Retinal pigment epithelial cell (primary cell): ENCODE measurements around the gene LYRM9.

Experiments
- DNase-seq: peaks from one replicate; pipeline ENCODE4 v3.0.0-alpha.2; 2010; ENCODE audit warnings: low read depth
- H3K4me3 ChIP-seq: 2 replicates; pipeline ENCODE4 v1.5.1; 2011; ENCODE audit warnings: mild to moderate bottlenecking, low read length, control low read depth, moderate library complexity
- TF ChIP-seq, protein P1 (sequence below): conservative IDR thresholded peaks from 2 replicates; pipeline ENCODE4 v1.5.1; 2011; ENCODE audit warnings: low read depth, low read length, control low read depth, inconsistent platforms

LYRM9 gene

DNA sequence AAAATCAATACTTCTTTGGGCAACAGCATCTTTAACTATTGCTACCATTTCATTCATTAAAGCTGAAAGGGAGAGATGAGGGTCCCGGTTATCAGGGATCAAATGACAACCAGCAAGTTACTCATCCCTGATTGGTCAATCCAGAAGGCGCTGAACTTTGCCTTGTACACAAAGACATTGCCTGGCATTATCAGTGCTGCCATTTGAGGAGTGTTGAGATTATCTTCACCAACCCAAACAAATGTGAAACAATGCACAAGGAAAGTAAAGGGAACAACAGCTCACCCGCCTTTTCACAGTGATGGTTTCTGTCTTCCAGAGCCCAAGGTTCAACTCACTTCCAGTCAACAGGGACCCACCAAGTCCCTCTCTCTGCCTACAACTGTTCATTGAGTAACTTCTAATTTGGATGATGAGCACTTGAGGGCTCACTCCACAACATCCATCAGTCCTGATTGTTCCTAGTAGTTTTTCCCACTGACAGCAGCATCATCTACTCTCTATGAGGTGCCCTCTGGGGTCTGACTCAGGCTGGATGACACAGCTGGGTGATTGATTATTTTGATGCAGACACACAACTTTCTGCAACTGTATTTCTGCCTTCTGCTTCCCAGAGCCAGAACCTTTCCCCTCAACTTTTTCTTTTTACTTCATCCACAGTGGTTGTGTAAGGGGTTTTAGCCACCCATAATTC, 32.0 kb downstream of the LYRM9 start:
- no peak overlapping the region for H3K4me3 ChIP-seq
- TF ChIP-seq, protein P1, sequence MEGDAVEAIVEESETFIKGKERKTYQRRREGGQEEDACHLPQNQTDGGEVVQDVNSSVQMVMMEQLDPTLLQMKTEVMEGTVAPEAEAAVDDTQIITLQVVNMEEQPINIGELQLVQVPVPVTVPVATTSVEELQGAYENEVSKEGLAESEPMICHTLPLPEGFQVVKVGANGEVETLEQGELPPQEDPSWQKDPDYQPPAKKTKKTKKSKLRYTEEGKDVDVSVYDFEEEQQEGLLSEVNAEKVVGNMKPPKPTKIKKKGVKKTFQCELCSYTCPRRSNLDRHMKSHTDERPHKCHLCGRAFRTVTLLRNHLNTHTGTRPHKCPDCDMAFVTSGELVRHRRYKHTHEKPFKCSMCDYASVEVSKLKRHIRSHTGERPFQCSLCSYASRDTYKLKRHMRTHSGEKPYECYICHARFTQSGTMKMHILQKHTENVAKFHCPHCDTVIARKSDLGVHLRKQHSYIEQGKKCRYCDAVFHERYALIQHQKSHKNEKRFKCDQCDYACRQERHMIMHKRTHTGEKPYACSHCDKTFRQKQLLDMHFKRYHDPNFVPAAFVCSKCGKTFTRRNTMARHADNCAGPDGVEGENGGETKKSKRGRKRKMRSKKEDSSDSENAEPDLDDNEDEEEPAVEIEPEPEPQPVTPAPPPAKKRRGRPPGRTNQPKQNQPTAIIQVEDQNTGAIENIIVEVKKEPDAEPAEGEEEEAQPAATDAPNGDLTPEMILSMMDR, result no peak
- no peak for DNase-seq

DNA sequence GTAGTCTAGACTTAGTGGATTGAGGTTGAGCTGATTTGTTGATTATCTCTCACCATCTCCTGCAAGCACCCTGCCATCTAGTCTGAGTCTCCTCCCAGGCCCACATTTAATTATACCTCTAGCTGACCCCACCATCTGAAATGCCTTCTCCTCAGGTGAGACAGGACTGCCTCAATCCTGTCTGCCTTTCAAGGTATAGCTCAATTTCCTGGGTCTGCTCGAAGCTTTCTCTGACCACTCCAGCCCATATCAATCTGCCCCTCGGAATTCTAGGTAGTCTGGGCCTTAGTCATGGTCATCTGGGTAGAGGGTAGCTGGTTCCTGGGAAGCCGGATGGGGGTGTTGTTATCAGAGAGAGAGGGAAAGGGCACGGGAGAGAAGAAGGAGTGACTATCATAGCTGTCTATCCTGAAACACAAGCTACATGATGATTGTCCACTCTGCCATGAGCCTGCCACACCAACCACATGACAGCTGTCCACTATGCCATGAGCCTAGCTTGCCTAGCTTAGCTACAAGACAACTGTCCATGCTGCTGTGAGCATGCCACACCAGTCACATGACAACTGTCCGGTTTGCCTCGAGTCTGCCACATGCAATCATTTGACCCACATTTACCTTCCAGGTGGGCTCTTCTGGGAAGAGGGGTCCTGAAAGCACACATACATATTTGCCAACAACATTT, 34.4 kb downstream of the LYRM9 start:
- no peak for DNase-seq
- no peak overlapping the region for H3K4me3 ChIP-seq
- TF ChIP-seq, protein P1, result no peak

DNA sequence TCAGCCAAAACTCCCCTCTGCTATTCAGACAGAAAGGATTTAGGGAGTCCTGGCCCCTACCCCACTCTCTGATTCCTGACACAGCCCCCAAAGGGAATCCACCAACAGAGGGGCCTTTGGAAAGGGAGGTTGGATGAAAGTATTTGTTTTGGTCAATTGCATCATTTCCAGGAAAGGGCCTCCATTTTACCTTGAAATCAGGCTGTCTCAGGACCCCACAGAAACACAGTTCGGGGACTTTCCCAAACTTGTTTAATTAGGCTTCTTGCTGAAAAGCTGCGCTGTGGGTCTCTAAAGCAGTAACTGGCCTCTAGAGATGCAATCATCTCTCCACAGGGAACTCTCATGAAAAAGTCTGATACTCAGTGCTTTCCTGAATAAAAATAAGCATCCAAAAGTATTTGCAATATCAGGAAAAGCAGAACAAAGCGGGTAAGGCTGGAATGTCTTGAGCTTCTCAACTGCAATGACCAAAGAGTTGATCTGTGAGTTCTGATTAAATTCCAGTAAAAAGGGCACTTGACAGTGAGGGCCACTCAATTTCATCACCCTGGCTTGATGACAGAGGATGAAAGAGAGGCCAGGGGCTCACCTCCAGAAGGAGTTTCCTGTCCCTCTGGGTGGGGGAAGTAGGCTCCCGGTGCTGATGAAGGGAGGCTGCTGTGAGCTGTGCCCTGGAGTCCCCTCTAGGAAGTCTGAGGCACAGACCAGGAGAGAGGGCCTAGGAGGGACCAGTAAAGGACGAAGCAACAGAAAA, 36.3 kb downstream of the LYRM9 start:
- TF ChIP-seq, protein P1, result no peak
- no peak for DNase-seq
- H3K4me3 ChIP-seq, result no peak overlapping the region

DNA sequence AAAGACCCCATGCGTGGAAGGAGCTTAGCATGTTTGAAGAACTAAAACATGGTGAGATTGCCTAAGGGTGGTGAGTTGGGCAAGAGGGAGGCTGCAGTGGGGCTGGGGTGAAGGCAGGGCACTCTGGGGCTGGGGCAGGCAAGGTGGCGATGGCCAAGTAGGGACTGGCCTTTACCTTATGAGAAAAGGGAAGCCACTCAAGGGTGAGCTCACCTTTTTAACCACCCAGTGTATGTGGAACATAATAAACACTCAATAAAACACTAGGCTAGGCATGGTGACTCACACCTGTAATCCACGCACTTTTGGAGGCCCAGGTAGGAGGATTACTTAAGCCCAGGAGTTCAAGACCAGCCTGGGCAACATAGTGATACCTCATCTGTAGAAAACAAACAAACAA, 37.7 kb downstream of the LYRM9 start:
- no peak for DNase-seq
- TF ChIP-seq, protein P1, result no peak
- H3K4me3 ChIP-seq, result no peak overlapping the region

DNA sequence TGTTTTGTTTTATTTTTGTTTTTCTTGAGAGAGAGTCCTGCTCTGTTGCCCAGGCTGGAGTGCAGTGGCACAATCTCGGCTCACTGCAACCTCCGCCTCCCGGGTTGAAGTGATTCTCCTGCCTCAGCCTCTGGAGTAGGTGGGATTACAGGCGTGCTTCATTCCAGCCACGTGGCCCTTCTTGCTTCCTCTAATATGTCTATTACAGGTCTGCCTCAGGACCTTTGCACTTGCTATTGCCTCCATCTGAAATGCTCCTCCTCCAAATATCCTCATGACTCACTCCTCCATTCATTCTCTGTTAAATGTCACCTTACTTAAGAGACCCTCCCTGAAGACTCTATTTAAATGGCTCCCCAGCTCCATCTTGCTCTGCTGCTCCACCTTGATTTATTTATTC, 39.0 kb downstream of the LYRM9 start:
- DNase-seq, result no peak
- no peak overlapping the region for H3K4me3 ChIP-seq
- TF ChIP-seq, protein P1, result no peak

DNA sequence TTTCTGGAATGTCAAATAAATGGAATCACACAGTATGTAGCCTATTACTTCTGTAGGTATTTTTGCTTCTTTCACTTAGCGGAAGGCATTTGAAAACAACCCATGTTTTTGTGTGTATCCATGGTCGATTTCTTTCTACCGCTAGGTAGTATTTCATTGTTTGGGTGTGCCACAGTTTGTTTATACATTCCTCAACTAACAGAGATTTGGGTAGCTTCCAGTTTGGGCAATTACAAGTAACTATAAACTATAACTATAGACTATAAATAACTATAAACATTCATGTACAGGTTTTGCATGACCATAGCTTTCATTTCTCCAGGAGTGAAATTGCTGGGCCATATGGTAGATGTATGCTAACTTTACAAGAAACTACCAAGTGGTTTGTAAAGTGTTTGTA, 40.1 kb downstream of the LYRM9 start:
- DNase-seq, result no peak
- H3K4me3 ChIP-seq, result no peak overlapping the region

More for the DNA sequence above, 40.1 kb downstream of the LYRM9 start:
- TF ChIP-seq, protein P1, result no peak
